ENCODE measurements around the gene TNNI3K. TPM values are rescaled to one million over a fixed set of nuclear protein-coding genes. Genes with fewer than 3 reads are reported as not detected.

The TNNI3K gene
- total RNA-seq, 1 experiment from 2014 or later = not detected

DNA sequence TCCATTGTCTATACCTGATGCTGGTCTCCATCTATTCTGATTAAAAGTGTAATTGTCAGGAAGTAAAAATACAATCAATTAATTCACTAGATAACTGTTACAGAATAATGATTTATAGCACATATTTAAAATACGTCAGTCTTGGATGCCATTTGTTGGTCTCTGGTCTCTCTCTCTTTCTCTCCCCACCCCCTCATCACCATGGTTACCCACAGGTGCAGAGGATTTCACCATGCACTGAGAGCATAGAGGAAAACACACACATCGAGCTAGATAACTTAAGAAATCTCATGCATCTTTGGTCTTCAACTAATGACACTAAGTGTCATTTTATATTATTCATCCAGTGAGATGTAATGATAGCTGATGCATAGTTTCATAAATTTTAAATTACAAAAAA, 243.8 kb downstream of the TNNI3K start:
- H3K27me3 ChIP-seq (ENCODE audit: insufficient read depth, low read length) = no peaks in the 10 kb centered on the region
- no peaks in the 10 kb centered on the region; the same call in 1 of the 2 replicates for H3K27me3 Mint-ChIP-seq (ENCODE audit: low read depth)

More for the DNA sequence above, 243.8 kb downstream of the TNNI3K start:
- H2AFZ ChIP-seq (ENCODE audit: low read length) = no peak overlapping the region
- no CpG with 5 or more reads among the region's 2 CpGs for WGBS (ENCODE audit: extremely low coverage, insufficient read length, low lambda C conversion rate)
- no peak overlapping the region for H2BK5ac ChIP-seq (ENCODE audit: insufficient read length, low read length)
- H4K8ac ChIP-seq (replicated peaks; ENCODE audit: insufficient read length, low read depth, low read length) = no peak overlapping the region
- H3K79me1 ChIP-seq (ENCODE audit: insufficient read depth, low read depth, low read length, poor library complexity, severe bottlenecking) = no peaks in the 10 kb centered on the region
- no peak for DNase-seq
- Mint-ChIP-seq H3K9me3 (peaks cover 0 to 3% of the 10 kb centered on the region in 2 experiments; a peak in 1 of 5 replicates), H3K4me1 (peaks cover 20 to 22% of the 10 kb centered on the region in 2 experiments), H3K4me3 (no peak overlapping the region), H3K36me3 (ENCODE audit: insufficient read depth in 1 of 3, low read depth in 3 of 3) (no peaks in the 10 kb centered on the region), H3K27ac (no peak overlapping the region)
- no peak overlapping the region for H2BK12ac ChIP-seq (ENCODE audit: insufficient read length, low read depth, low read length)
- no peak overlapping the region for H2BK20ac ChIP-seq (ENCODE audit: low read depth, low read length, poor library complexity, severe bottlenecking)
- H3K4ac ChIP-seq (ENCODE audit: low read depth, low read length) = no peak overlapping the region
- no peak overlapping the region for H3K27ac ChIP-seq (ENCODE audit: insufficient read length, low read depth, low read length)
- no peaks in the 10 kb centered on the region for H3K79me2 ChIP-seq (ENCODE audit: insufficient read depth, low read length)
- no peak overlapping the region for H3K9ac ChIP-seq (ENCODE audit: extremely low read depth, insufficient read length, low read length)
- no peak overlapping the region for H3K4me2 ChIP-seq (ENCODE audit: insufficient read depth, insufficient read length, low read length)
- no peak overlapping the region for H3K23ac ChIP-seq (ENCODE audit: insufficient read length, low read depth, low read length)
- H3K18ac ChIP-seq (ENCODE audit: insufficient read length, low read depth, low read length) = no peak overlapping the region
- H2BK15ac ChIP-seq (ENCODE audit: low read depth, low read length) = no peak overlapping the region
- H4K20me1 ChIP-seq (ENCODE audit: control insufficient read depth, insufficient read depth, insufficient read length) = no peaks in the 10 kb centered on the region
- H4K91ac ChIP-seq (ENCODE audit: insufficient read length, low read depth, low read length) = no peak overlapping the region
- no peak overlapping the region for H3K56ac ChIP-seq (ENCODE audit: insufficient read length, low read depth, low read length)
- H2BK120ac ChIP-seq (ENCODE audit: low read depth, low read length, poor library complexity, severe bottlenecking) = no peak overlapping the region
- H3K4me1 ChIP-seq (ENCODE audit: insufficient read depth, low read length) = no peaks in the 10 kb centered on the region
- no peaks in the 10 kb centered on the region for H3K23me2 ChIP-seq (ENCODE audit: insufficient read length, low read depth, low read length, poor library complexity, severe bottlenecking)
- H3K9me3 ChIP-seq (ENCODE audit: control insufficient read depth, low read depth, low read length) = no peaks in the 10 kb centered on the region
- H2AK5ac ChIP-seq (ENCODE audit: insufficient read length, low read length) = no peak overlapping the region
- no peak overlapping the region for H4K5ac ChIP-seq (ENCODE audit: insufficient read length, low read depth, low read length)
- H3T11ph ChIP-seq (ENCODE audit: low read length) = no peak overlapping the region
- TF ChIP-seq CTCF (conservative IDR thresholded peaks at IDR 0.05) = no peak
- H3K14ac ChIP-seq (ENCODE audit: insufficient read depth, low read length) = no peak overlapping the region
